Lower leg skin (tissue), 4 donors: ENCODE data around the gene CFAP65. TPM values are rescaled to one million over a fixed set of nuclear protein-coding genes. Genes with fewer than 3 reads are reported as not detected.

Experiments
- DNase-seq, 2 donors: peaks; one replicate each; pipeline ENCODE4 v3.0.0-alpha.2; 2019; ENCODE audit warnings: low spot score in 2 of 2
- H3K4me3 ChIP-seq: fragments of 200-600 bp; sonication (generic); 2 replicates; pipeline ENCODE4 v1.5.1; 2017; ENCODE audit warnings: mild to moderate bottlenecking, low read depth; ENCODE audit not compliant: poor library complexity, severe bottlenecking
- CTCF ChIP-seq, 3 donors: fragments of 450-650 bp; IDR thresholded peaks; one replicate each; pipeline ENCODE4 v1.5.1; 2016; ENCODE audit warnings: antibody characterized with exemption in 3 of 3, mild to moderate bottlenecking in 3 of 3, moderate library complexity in 2 of 3
- POLR2A ChIP-seq, 2 donors: fragments of 450-650 bp; IDR thresholded peaks; one replicate each; pipeline ENCODE4 v1.6.1; 2016 to 2017; ENCODE audit warnings: antibody characterized with exemption in 2 of 2, mild to moderate bottlenecking in 1 of 2, moderate library complexity in 1 of 2
- WGBS, 2 donors: methylation state at CpG; one replicate each; pipeline ENCODE4 v1.1.5; 2018; 5-methylcytosine and 5-hydroxymethylcytosine counted together
- intact Hi-C: fragments of 100-400 bp; cut with DNase I; formaldehyde crosslinking; loops from one replicate; pipeline ENCODE4 v1.15.0; 2023; ENCODE audit warnings: low total_unique reads
- total RNA-seq, 4 donors: library from RNA; depleted of rRNA; stranded (reverse); fragments of >200 nt; gene quantifications; one replicate each; pipeline ENCODE4 v1.1.0, GENCODE V29; 2016

The CFAP65 gene
- total RNA-seq, 4 donors from 2014 or later = not detected

GRCh38 chr2:219000569-219000960 lies 40.8 kb downstream of the CFAP65 start:
- no peak for DNase-seq
- H3K4me3 ChIP-seq = no peak overlapping the region
- TF ChIP-seq POLR2A (IDR thresholded peaks at IDR 0.05) = no peak
- no peak for TF ChIP-seq CTCF (IDR thresholded peaks at IDR 0.05)
- intact Hi-C loops = no loop called here
- 35 to 36% methylated on average over 8 of the region's 8 CpGs for WGBS, 2 donors

- WGBS, 2 donors = 23 to 25% methylated on average over 9 of the region's 9 CpGs
- no peak overlapping the region for H3K4me3 ChIP-seq
- no peak for DNase-seq
- TF ChIP-seq POLR2A (IDR thresholded peaks at IDR 0.05) (no peak), CTCF (IDR thresholded peaks at IDR 0.05) (no peak)
- intact Hi-C loops = no loop called here
These were observed 41.3 kb downstream of the CFAP65 start for GRCh38 chr2:218999881-219000568.

GRCh38 chr2:218999021-218999880 lies 42.1 kb downstream of the CFAP65 start:
- 48 to 52% methylated on average over 9 to 10 of the region's 10 CpGs for WGBS, 2 donors
- intact Hi-C loops = no loop called here
- no peak for TF ChIP-seq POLR2A (IDR thresholded peaks at IDR 0.05)
- no peak for TF ChIP-seq CTCF (IDR thresholded peaks at IDR 0.05)

GRCh38 chr2:218998414-218999002 lies 42.8 kb downstream of the CFAP65 start:
- no peak for DNase-seq
- intact Hi-C loops = no loop called here
- 61 to 66% methylated on average over 12 of the region's 12 CpGs for whole genome bisulfite sequencing, 2 donors
- TF ChIP-seq POLR2A (IDR thresholded peaks at IDR 0.05) = no peak
- no peak overlapping the region for H3K4me3 ChIP-seq

More at GRCh38 chr2:218999021-218999880, 42.1 kb downstream of the CFAP65 start:
- DNase-seq = no peak
- no peak overlapping the region for H3K4me3 ChIP-seq

- WGBS, 2 donors = 41% methylated on average over 2 of the region's 2 CpGs; no CpG with 5 or more reads in 1 of the 2 donors
- H3K4me3 ChIP-seq = no peak overlapping the region
- DNase-seq = no peak
- intact Hi-C loops = no loop called here
- TF ChIP-seq POLR2A (IDR thresholded peaks at IDR 0.05) (no peak), CTCF (IDR thresholded peaks at IDR 0.05) (no peak)
These were observed 43.6 kb downstream of the CFAP65 start for GRCh38 chr2:218997731-218998130.

- DNase-seq = no peak
- TF ChIP-seq CTCF (IDR thresholded peaks at IDR 0.05) (no peak), POLR2A (IDR thresholded peaks at IDR 0.05) (no peak)
- no peak overlapping the region for H3K4me3 ChIP-seq
- WGBS, 2 donors = 40 to 74% methylated on average over 2 to 3 of the region's 4 CpGs
- intact Hi-C loops = no loop called here
These were observed 44.4 kb downstream of the CFAP65 start for GRCh38 chr2:218996937-218997336.
